MM.1S (cell line): ENCODE data around the gene ZNF366.

Source experiments
- DNase-seq: peaks from one replicate; pipeline ENCODE4 v3.0.0-alpha.2; 2015
- H2AFZ ChIP-seq: fragments of 300-600 bp; sonication (generic); 2 replicates; pipeline ENCODE4 v1.6.0; 2016; ENCODE audit warnings: antibody characterized with exemption, low read length
- H3F3A ChIP-seq: fragments of 300-600 bp; sonication (generic); 2 replicates; pipeline ENCODE4 v1.6.1; 2016; ENCODE audit warnings: mild to moderate bottlenecking, antibody characterized with exemption, low read length, moderate library complexity, mixed read lengths; ENCODE audit not compliant: insufficient read depth
- H3K27ac ChIP-seq: fragments of 300-600 bp; sonication (generic); 2 replicates; pipeline ENCODE4 v1.5.1; 2016; ENCODE audit warnings: mild to moderate bottlenecking, low read length
- H3K27me3 ChIP-seq: fragments of 300-600 bp; sonication (generic); replicated peaks from 2 replicates; pipeline ENCODE4 v1.6.0; 2016; ENCODE audit warnings: low read length; ENCODE audit not compliant: insufficient read depth
- H3K36me3 ChIP-seq: fragments of 300-600 bp; sonication (generic); replicated peaks from 2 replicates; pipeline ENCODE4 v1.6.1; 2016; ENCODE audit warnings: mild to moderate bottlenecking, low read length, mixed read lengths; ENCODE audit not compliant: insufficient read depth
- H3K4me1 ChIP-seq: fragments of 300-600 bp; sonication (generic); 2 replicates; pipeline ENCODE4 v1.6.1; 2016; ENCODE audit warnings: low read length, mixed read lengths
- H3K4me2 ChIP-seq: fragments of 300-600 bp; sonication (generic); 2 replicates; pipeline ENCODE4 v1.6.0; 2016; ENCODE audit warnings: low read depth, low read length
- H3K4me3 ChIP-seq: fragments of 300-600 bp; sonication (generic); 2 replicates; pipeline ENCODE4 v1.5.1; 2016; ENCODE audit warnings: low read length, mixed read lengths
- H3K79me2 ChIP-seq: fragments of 300-600 bp; sonication (generic); 2 replicates; pipeline ENCODE4 v1.6.1; 2016; ENCODE audit warnings: mixed run types, low read length, mixed read lengths
- H3K9ac ChIP-seq: fragments of 300-600 bp; sonication (generic); 2 replicates; pipeline ENCODE4 v1.6.1; 2016; ENCODE audit warnings: low read length, mixed read lengths
- H3K9me2 ChIP-seq: fragments of 300-600 bp; sonication (generic); replicated peaks from 2 replicates; pipeline ENCODE4 v1.6.1; 2016; ENCODE audit warnings: mild to moderate bottlenecking, low read length, mixed read lengths; ENCODE audit not compliant: insufficient read depth
- H3K9me3 ChIP-seq: fragments of 300-600 bp; sonication (generic); replicated peaks from 2 replicates; pipeline ENCODE4 v1.6.1; 2016; ENCODE audit warnings: mild to moderate bottlenecking, low read length, mixed read lengths; ENCODE audit not compliant: insufficient read depth
- H4K20me1 ChIP-seq: fragments of 300-600 bp; sonication (generic); 2 replicates; pipeline ENCODE4 v1.6.1; 2016; ENCODE audit warnings: mild to moderate bottlenecking, low read length, moderate library complexity, mixed read lengths; ENCODE audit not compliant: insufficient read depth
- EZH2 ChIP-seq: fragments of 300-600 bp; sonication (generic); optimal IDR thresholded peaks from 2 replicates; pipeline ENCODE3; 2017; ENCODE audit warnings: low read depth, mild to moderate bottlenecking, antibody characterized with exemption, low read length, mixed read lengths
- EZH2phosphoT487 ChIP-seq: fragments of 300-600 bp; sonication (generic); IDR thresholded peaks from 2 replicates; pipeline ENCODE4 v1.6.1; 2018; ENCODE audit warnings: antibody characterized with exemption, low read length
- TF ChIP-seq, protein P1 (sequence below): fragments of 300-600 bp; sonication (generic); IDR thresholded peaks from 2 replicates; pipeline ENCODE4 v1.5.1; 2016; ENCODE audit warnings: antibody characterized with exemption, low read length, mixed read lengths

ZNF366 gene

GRCh38 chr5:72537166-72537565 lies 30.0 kb upstream of the ZNF366 start:
- Histone ChIP-seq H3K9me3 (no peaks in the 10 kb centered on the region), H3K36me3 (no peaks in the 10 kb centered on the region), H3K9ac (no peak overlapping the region), H3K27ac (no peak overlapping the region), H3K4me2 (no peak overlapping the region), H3F3A (no peaks in the 10 kb centered on the region), H3K79me2 (no peaks in the 10 kb centered on the region), H3K4me1 (no peaks in the 10 kb centered on the region), H3K27me3 (no peaks in the 10 kb centered on the region), H3K9me2 (no peaks in the 10 kb centered on the region), H4K20me1 (no peaks in the 10 kb centered on the region), H2AFZ (no peak overlapping the region), H3K4me3 (no peak overlapping the region)
- DNase-seq, result no peak
- TF ChIP-seq EZH2, result no peak
- TF ChIP-seq, protein P1, sequence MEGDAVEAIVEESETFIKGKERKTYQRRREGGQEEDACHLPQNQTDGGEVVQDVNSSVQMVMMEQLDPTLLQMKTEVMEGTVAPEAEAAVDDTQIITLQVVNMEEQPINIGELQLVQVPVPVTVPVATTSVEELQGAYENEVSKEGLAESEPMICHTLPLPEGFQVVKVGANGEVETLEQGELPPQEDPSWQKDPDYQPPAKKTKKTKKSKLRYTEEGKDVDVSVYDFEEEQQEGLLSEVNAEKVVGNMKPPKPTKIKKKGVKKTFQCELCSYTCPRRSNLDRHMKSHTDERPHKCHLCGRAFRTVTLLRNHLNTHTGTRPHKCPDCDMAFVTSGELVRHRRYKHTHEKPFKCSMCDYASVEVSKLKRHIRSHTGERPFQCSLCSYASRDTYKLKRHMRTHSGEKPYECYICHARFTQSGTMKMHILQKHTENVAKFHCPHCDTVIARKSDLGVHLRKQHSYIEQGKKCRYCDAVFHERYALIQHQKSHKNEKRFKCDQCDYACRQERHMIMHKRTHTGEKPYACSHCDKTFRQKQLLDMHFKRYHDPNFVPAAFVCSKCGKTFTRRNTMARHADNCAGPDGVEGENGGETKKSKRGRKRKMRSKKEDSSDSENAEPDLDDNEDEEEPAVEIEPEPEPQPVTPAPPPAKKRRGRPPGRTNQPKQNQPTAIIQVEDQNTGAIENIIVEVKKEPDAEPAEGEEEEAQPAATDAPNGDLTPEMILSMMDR, result no peak
- TF ChIP-seq EZH2phosphoT487, result no peak

GRCh38 chr5:72531496-72532190 lies 24.4 kb upstream of the ZNF366 start:
- no peak overlapping the region for H3K4me3 ChIP-seq
- H3K9ac ChIP-seq, result no peak overlapping the region
- H3K79me2 ChIP-seq, result no peaks in the 10 kb centered on the region
- no peaks in the 10 kb centered on the region for H3K27me3 ChIP-seq
- DNase-seq, result no peak
- no peaks in the 10 kb centered on the region for H3K9me2 ChIP-seq
- no peaks in the 10 kb centered on the region for H3K4me1 ChIP-seq
- no peak overlapping the region for H3K4me2 ChIP-seq
- H3K27ac ChIP-seq, result no peak overlapping the region
- H2AFZ ChIP-seq, result no peak overlapping the region
- no peaks in the 10 kb centered on the region for H4K20me1 ChIP-seq
- H3K36me3 ChIP-seq, result no peaks in the 10 kb centered on the region
- TF ChIP-seq EZH2phosphoT487 (no peak), EZH2 (no peak)
- TF ChIP-seq, protein P1, result no peak
- H3F3A ChIP-seq, result no peaks in the 10 kb centered on the region
- H3K9me3 ChIP-seq, result no peaks in the 10 kb centered on the region

DNA sequence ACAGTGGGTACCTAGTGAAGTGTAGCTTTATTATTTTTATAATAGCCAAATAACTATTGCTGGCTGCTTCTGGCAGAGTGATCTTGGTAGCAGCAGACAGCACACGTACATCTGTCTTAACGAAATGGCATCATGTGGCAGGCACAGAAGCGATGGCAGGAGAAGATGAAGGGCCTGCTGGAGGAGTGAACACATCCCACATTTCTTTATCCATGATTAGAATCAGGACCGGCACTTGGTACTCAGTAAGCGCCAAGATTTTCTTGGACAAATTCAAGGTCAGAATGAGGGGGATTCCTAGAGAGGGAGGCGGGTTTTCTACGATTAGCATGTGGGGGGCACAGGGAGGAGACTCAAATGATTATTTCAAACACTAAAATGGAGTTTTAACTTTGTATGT lies 23.0 kb upstream of the ZNF366 start:
- Histone ChIP-seq H3K27me3 (no peaks in the 10 kb centered on the region), H3K27ac (no peak overlapping the region), H3K36me3 (no peaks in the 10 kb centered on the region), H3K9me3 (no peaks in the 10 kb centered on the region), H3K79me2 (no peaks in the 10 kb centered on the region), H2AFZ (no peak overlapping the region), H3K4me1 (no peaks in the 10 kb centered on the region), H3K9me2 (no peaks in the 10 kb centered on the region), H3K4me2 (no peak overlapping the region), H4K20me1 (no peaks in the 10 kb centered on the region), H3K4me3 (no peak overlapping the region), H3F3A (no peaks in the 10 kb centered on the region), H3K9ac (no peak overlapping the region)
- DNase-seq, result no peak
- TF ChIP-seq EZH2phosphoT487, result no peak

GRCh38 chr5:72529383-72529782 lies 22.2 kb upstream of the ZNF366 start:
- DNase-seq, result no peak
- H3K9me3 ChIP-seq, result no peaks in the 10 kb centered on the region
- H3K9me2 ChIP-seq, result no peaks in the 10 kb centered on the region
- TF ChIP-seq EZH2 (no peak), EZH2phosphoT487 (no peak)
- TF ChIP-seq, protein P1, result no peak
- H3K79me2 ChIP-seq, result no peaks in the 10 kb centered on the region
- no peak overlapping the region for H3K4me2 ChIP-seq
- H3K4me3 ChIP-seq, result no peak overlapping the region
- H3K9ac ChIP-seq, result no peak overlapping the region
- no peaks in the 10 kb centered on the region for H3F3A ChIP-seq
- H3K4me1 ChIP-seq, result no peaks in the 10 kb centered on the region
- H3K36me3 ChIP-seq, result no peaks in the 10 kb centered on the region
- H3K27ac ChIP-seq, result no peak overlapping the region
- no peak overlapping the region for H2AFZ ChIP-seq
- no peaks in the 10 kb centered on the region for H3K27me3 ChIP-seq
- no peaks in the 10 kb centered on the region for H4K20me1 ChIP-seq
